ENCODE data around the gene DAZL. TPM values are rescaled to one million over a fixed set of nuclear protein-coding genes. Genes with fewer than 3 reads are reported as not detected.

The DAZL gene
- total and polyA plus RNA-seq, 11 donors, result not detected

DNA sequence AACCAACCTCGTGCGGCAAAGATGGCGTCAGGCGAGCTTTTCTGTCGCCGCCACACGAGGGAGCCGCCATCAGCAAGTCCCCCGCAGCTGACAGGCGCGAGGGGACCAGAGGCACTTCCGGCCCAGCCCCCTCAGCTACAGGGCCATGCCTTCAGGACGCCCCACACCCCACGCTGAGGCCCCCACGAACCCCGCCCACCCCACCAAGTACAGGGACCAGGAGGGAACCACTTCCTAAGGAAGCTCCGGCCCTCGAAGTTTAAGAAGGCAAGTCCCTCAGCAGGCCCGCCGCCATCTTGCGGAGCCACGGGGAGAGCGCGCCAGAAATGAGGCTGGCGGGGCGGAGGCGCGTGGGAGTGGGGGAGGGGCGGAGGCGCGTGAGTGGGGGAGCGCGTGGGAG is 790 bp downstream of the DAZL start:
- Histone ChIP-seq H3K4me1 (peaks cover 0 to 7% (median 0%) of the 10 kb centered on the region in 12 donors), H3K9me3 (no peaks in the 10 kb centered on the region), H3K4me3 (no peak overlapping the region), H3K36me3 (no peaks in the 10 kb centered on the region), H3K27ac (no peak overlapping the region), H3K27me3 (no peaks in the 10 kb centered on the region)
- no peak for ATAC-seq
- DNase-seq, result no peak
- intact Hi-C loops (cut with DNase I), result loop anchor here (5.0 to 10.0 kb wide), 12 partner anchors 278 to 1238 kb away; partner anchors contain the start of gene PLCL2 (in 4 of the 10)
- TF ChIP-seq, protein P1, sequence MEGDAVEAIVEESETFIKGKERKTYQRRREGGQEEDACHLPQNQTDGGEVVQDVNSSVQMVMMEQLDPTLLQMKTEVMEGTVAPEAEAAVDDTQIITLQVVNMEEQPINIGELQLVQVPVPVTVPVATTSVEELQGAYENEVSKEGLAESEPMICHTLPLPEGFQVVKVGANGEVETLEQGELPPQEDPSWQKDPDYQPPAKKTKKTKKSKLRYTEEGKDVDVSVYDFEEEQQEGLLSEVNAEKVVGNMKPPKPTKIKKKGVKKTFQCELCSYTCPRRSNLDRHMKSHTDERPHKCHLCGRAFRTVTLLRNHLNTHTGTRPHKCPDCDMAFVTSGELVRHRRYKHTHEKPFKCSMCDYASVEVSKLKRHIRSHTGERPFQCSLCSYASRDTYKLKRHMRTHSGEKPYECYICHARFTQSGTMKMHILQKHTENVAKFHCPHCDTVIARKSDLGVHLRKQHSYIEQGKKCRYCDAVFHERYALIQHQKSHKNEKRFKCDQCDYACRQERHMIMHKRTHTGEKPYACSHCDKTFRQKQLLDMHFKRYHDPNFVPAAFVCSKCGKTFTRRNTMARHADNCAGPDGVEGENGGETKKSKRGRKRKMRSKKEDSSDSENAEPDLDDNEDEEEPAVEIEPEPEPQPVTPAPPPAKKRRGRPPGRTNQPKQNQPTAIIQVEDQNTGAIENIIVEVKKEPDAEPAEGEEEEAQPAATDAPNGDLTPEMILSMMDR (IDR thresholded peaks at IDR 0.05), result no peak
- TF ChIP-seq POLR2A (IDR thresholded peaks at IDR 0.05), result no peak
- 94 to 99% (median 97%) methylated on average over 32 to 33 of the region's 33 CpGs for WGBS, 4 donors

DNA sequence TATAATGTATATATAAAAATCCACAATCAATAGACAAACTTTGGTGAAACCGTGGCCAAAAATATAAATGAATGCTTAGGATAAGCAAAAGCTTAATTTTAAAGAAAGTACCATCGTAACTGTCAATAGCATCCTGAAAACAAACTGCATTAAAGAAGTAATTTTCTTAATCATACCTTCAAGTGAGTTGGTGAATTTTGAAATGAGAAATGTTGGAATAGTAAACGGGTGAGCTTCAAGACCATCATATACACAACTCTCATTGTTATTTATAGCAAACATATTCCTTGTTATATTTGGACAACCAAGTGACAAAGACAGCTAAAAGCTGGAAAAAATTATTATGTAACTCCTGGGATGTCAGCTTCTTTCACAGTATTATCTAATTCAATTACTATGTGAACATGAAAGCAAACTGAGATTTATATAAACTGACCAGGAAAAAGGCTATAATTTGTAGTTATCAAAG is 3.7 kb downstream of the DAZL start:
- WGBS, 4 donors, result 26 to 29% (median 28%) methylated on average over 3 of the region's 3 CpGs
- Histone ChIP-seq H3K4me3 (peak overlapping the region in 3 of 12 donors; percentile 0 to 19 (median 14)), H3K9me3 (no peaks in the 10 kb centered on the region), H3K36me3 (no peaks in the 10 kb centered on the region), H3K27me3 (no peaks in the 10 kb centered on the region), H3K27ac (no peak overlapping the region), H3K4me1 (peaks cover 0 to 7% (median 0%) of the 10 kb centered on the region in 12 donors)
- ATAC-seq (no peak), DNase-seq (no peak)
- TF ChIP-seq, protein P1 (IDR thresholded peaks at IDR 0.05), result peak in 2 of 12 donors; percentile 2 to 18
- TF ChIP-seq POLR2A (IDR thresholded peaks at IDR 0.05), result no peak
- intact Hi-C loops (cut with DNase I), result loop anchor here (1.0 to 10.0 kb wide), 16 partner anchors 281 to 1241 kb away; partner anchors contain the start of gene PLCL2 (in 4 of the 10)

DNA sequence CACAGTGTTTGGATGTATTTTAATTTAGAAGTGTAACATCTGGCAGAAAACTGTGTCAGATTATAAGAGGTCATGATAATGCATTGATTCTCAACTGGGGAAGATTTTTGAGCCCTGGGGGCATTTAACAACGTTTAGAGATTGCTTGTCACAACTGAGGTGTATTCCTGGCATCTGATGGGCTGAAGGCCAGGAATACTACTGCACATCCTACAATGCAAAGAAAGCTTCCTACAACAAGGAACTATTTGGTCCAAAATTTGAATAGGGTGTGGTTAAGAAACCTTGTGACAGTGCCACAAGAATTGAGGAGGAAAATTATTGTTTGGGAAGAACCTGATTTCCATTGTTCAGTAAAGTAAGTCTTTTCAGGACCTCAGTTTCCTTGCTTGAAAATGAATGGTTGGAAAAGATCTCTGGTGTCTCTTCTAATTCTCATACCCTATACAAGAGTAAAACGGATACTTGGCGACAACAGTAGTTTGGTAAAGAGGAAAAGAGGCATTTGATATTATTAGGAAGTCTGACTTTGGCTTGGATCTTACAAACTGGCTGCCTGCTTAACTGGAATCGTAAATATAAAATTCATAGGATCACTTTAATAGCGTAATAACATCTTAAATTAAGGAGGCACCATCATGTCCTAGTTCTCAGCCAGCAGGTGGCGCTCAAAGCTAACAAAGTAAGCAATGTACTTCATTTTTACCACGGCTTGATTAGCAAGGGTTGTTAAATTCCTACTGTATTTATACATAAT is 4.3 kb downstream of the DAZL start:
- ATAC-seq, result peak; percentile 48 to 76 (median 68)
- no peaks in the 10 kb centered on the region for H3K9me3 ChIP-seq
- 9 to 13% (median 11%) methylated on average over 7 of the region's 7 CpGs for WGBS, 4 donors
- no peaks in the 10 kb centered on the region for H3K27me3 ChIP-seq
- H3K36me3 ChIP-seq, result no peaks in the 10 kb centered on the region
- H3K4me1 ChIP-seq, result peaks cover 0 to 7% (median 0%) of the 10 kb centered on the region in 12 donors
- H3K27ac ChIP-seq, result no peak overlapping the region
- H3K4me3 ChIP-seq, result peak overlapping the region in 3 of 12 donors; percentile 0 to 19 (median 14)
- TF ChIP-seq, protein P1 (IDR thresholded peaks at IDR 0.05), result peak; percentile 73 to 96 (median 89)
- no peak for TF ChIP-seq POLR2A (IDR thresholded peaks at IDR 0.05)
- intact Hi-C loops (cut with DNase I), result loop anchor here (1.0 to 10.0 kb wide), 16 partner anchors 281 to 1241 kb away; partner anchors contain the start of gene PLCL2 (in 4 of the 10)
- peak; percentile 73 to 85 (median 80) for DNase-seq

DNA sequence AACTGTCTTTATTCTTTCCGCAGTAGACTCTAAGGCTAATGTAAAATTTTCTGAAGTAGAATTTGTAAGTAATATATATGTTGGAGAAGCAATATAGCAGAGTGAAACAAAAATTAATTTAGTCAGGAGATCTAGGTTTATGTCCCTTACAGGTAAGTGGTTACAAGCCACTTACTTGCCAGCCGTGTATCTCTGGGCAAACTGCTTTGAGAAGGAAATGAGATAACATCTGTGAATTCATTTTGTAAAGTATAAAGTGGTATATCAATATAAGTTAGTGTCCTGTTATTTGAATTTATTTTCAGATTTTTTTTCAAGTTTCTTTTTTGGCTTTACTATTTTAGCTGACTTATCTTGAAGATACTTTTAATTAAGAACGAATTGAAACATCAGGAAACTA is 5.5 kb downstream of the DAZL start:
- WGBS, 4 donors, result 48 to 78% (median 74%) methylated on average over 3 of the region's 3 CpGs
- intact Hi-C loops (cut with DNase I), result loop anchor here (2.0 to 10.0 kb wide), 15 partner anchors 283 to 1243 kb away; partner anchors contain the start of gene PLCL2 (in 4 of the 10)

More for the DNA sequence above, 5.5 kb downstream of the DAZL start:
- no peaks in the 10 kb centered on the region for H3K27me3 ChIP-seq
- DNase-seq (no peak), ATAC-seq (no peak)
- no peaks in the 10 kb centered on the region for H3K9me3 ChIP-seq
- H3K27ac ChIP-seq, result no peak overlapping the region
- H3K4me1 ChIP-seq, result peaks cover 0 to 7% (median 0%) of the 10 kb centered on the region in 12 donors
- no peaks in the 10 kb centered on the region for H3K36me3 ChIP-seq
- TF ChIP-seq, protein P1 (IDR thresholded peaks at IDR 0.05), result no peak
- no peak for TF ChIP-seq POLR2A (IDR thresholded peaks at IDR 0.05)
- H3K4me3 ChIP-seq, result no peak overlapping the region
